Ascending aorta (tissue), 2 donors: Measurements from ENCODE around the gene RAP1GAP2. TPM values are rescaled to one million over a fixed set of nuclear protein-coding genes. Genes with fewer than 3 reads are reported as not detected.

ENCODE experiments used
- DNase-seq, 2 donors: peaks; one replicate each; pipeline ENCODE4 v3.0.0-alpha.2; 2019; ENCODE audit warnings: low spot score in 2 of 2
- H3K27ac ChIP-seq, 2 donors: fragments of 200-600 bp; sonication (generic); one replicate each; pipeline ENCODE4 v1.5.1; 2016 to 2017; ENCODE audit warnings: mild to moderate bottlenecking in 1 of 2
- H3K27me3 ChIP-seq: fragments of 200-600 bp; sonication (generic); one replicate; pipeline ENCODE4 v1.5.1; 2017
- H3K36me3 ChIP-seq, 2 donors: fragments of 200-600 bp; sonication (generic); one replicate each; pipeline ENCODE4 v1.5.1; 2016
- H3K4me1 ChIP-seq, 2 donors: fragments of 200-600 bp; sonication (generic); one replicate each; pipeline ENCODE4 v1.5.1; 2016 to 2017; ENCODE audit warnings: mild to moderate bottlenecking in 1 of 2
- H3K4me3 ChIP-seq, 2 donors: fragments of 200-600 bp; sonication (generic); one replicate each; pipeline ENCODE4 v1.5.1; 2016 to 2017; ENCODE audit warnings: mild to moderate bottlenecking in 1 of 2
- H3K9me3 ChIP-seq, 2 donors: fragments of 200-600 bp; sonication (generic); one replicate each; pipeline ENCODE4 v1.5.1; 2016
- CTCF ChIP-seq, 3 experiments: fragments of 200-600 bp in 2 of 3; fragments of 450-650 bp in 1 of 3; sonication (generic) in 2 of 3; IDR thresholded peaks; one replicate each; pipeline ENCODE4 v1.5.1; 2016 to 2019; ENCODE audit warnings: antibody characterized with exemption in 3 of 3, mild to moderate bottlenecking in 1 of 3, moderate library complexity in 1 of 3
- intact Hi-C: fragments of 100-400 bp; cut with DNase I; formaldehyde crosslinking; loops from one replicate; pipeline ENCODE4 v1.15.1; 2023
- total RNA-seq: library from RNA; depleted of rRNA; stranded (reverse); fragments of >200 nt; gene quantifications from one replicate; pipeline ENCODE4 v1.1.0, GENCODE V29; 2016

Gene RAP1GAP2
- total RNA-seq, 1 donor from 2014 or later = 1.6 TPM

GRCh38 chr17:2803386-2803785 lies 7.1 kb downstream of the RAP1GAP2 start:
- H3K27ac ChIP-seq = no peak overlapping the region
- no peaks in the 10 kb centered on the region for H3K9me3 ChIP-seq
- no peak for DNase-seq
- no peaks in the 10 kb centered on the region for H3K27me3 ChIP-seq
- intact Hi-C loops = no loop called here
- H3K4me3 ChIP-seq = no peak overlapping the region
- H3K36me3 ChIP-seq = no peaks in the 10 kb centered on the region
- no peak for TF ChIP-seq CTCF (IDR thresholded peaks at IDR 0.05)
- no peaks in the 10 kb centered on the region for H3K4me1 ChIP-seq

DNA sequence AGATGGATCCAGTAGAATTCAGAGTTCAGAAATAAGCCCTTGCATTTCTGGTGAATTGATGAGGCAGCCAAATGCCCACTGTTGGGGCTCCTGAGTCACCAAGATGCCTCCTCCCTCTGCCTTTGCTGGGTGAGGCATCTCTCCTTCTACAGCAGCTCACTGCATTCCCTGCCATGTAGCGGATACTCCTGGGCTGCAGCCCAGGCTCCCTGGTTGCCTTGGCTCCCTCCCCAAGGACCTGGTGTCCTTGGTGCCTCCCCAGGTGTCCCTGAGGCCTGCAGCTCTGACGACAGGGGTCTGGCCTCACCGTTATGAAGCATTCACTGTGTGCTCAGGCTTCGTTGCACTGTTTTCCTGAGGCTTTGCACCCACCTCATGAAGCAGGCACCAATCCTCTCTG lies 7.7 kb downstream of the RAP1GAP2 start:
- Histone ChIP-seq H3K27me3 (no peaks in the 10 kb centered on the region), H3K4me3 (no peak overlapping the region), H3K4me1 (no peaks in the 10 kb centered on the region), H3K27ac (no peak overlapping the region), H3K9me3 (no peaks in the 10 kb centered on the region), H3K36me3 (no peaks in the 10 kb centered on the region)
- no peak for DNase-seq
- intact Hi-C loops = no loop called here
- no peak for TF ChIP-seq CTCF (IDR thresholded peaks at IDR 0.05)

GRCh38 chr17:2804912-2805311 lies 8.7 kb downstream of the RAP1GAP2 start:
- no peak overlapping the region for H3K27ac ChIP-seq
- intact Hi-C loops = no loop called here
- H3K4me1 ChIP-seq = no peaks in the 10 kb centered on the region

DNA sequence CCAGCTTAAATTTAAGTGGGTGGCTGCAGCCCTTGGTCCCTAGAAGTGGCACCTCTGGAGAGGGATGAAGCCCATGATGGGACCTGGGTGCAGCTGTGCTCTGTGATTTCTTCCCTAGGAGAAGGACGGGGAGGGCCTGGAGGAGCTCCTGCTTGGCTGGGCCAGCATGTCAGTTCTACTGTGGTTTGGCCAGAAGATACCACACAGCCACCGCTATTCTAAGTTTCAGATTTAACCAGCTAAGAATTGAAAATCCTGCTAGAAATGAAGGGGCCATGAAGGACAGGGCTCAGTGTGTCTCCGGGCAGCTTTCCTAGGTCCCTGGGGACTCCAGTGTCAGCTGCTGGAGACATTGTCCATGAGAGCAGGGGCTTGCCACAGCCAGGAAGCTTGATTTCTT lies 9.7 kb downstream of the RAP1GAP2 start:
- no peaks in the 10 kb centered on the region for H3K9me3 ChIP-seq
- H3K4me3 ChIP-seq = no peak overlapping the region
- H3K27me3 ChIP-seq = no peaks in the 10 kb centered on the region
- DNase-seq = no peak
- no peak for TF ChIP-seq CTCF (IDR thresholded peaks at IDR 0.05)
- H3K36me3 ChIP-seq = no peaks in the 10 kb centered on the region
- intact Hi-C loops = no loop called here
- no peaks in the 10 kb centered on the region for H3K4me1 ChIP-seq
- H3K27ac ChIP-seq = no peak overlapping the region

More at GRCh38 chr17:2804912-2805311, 8.7 kb downstream of the RAP1GAP2 start:
- no peaks in the 10 kb centered on the region for H3K27me3 ChIP-seq
- DNase-seq = no peak
- no peak overlapping the region for H3K4me3 ChIP-seq
- no peaks in the 10 kb centered on the region for H3K9me3 ChIP-seq
- H3K36me3 ChIP-seq = no peaks in the 10 kb centered on the region
- no peak for TF ChIP-seq CTCF (IDR thresholded peaks at IDR 0.05)

- no peak for DNase-seq
- no peaks in the 10 kb centered on the region for H3K9me3 ChIP-seq
- intact Hi-C loops = no loop called here
- H3K27ac ChIP-seq = no peak overlapping the region
- H3K4me1 ChIP-seq = no peaks in the 10 kb centered on the region
- no peak overlapping the region for H3K4me3 ChIP-seq
- no peak for TF ChIP-seq CTCF (IDR thresholded peaks at IDR 0.05)
- H3K27me3 ChIP-seq = no peaks in the 10 kb centered on the region
- H3K36me3 ChIP-seq = no peaks in the 10 kb centered on the region
Observed at GRCh38 chr17:2808367-2809335, 12.4 kb downstream of the RAP1GAP2 start.
